BLaER1 treated with 17β-estradiol and CSF1 and Interleukin-3, amounts not matched to agents 10 nM and 100 nM (cell line): ENCODE measurements around the gene DNAJB13.
A peak's percentile ranks its signal among the peaks of the same experiment; 100 is the strongest.

Source experiments
- H3K27ac ChIP-seq, 11 experiments: shearing (Covaris generic); formaldehyde crosslinking; 2 replicates each; pipeline ENCODE4 v1.8.1; 2022
- H3K27me3 ChIP-seq, 11 experiments: shearing (Covaris generic); formaldehyde crosslinking; 2 replicates each; pipeline ENCODE4 v1.8.1; 2022
- H3K36me3 ChIP-seq, 11 experiments: shearing (Covaris generic); formaldehyde crosslinking; 2 replicates each; pipeline ENCODE4 v1.8.1; 2022
- H3K4me1 ChIP-seq, 10 experiments: shearing (Covaris generic); formaldehyde crosslinking; 2 replicates each; pipeline ENCODE4 v1.8.1; 2022
- H3K4me2 ChIP-seq, 11 experiments: shearing (Covaris generic); formaldehyde crosslinking; 2 replicates each; pipeline ENCODE4 v1.8.1; 2022
- H3K4me3 ChIP-seq, 10 experiments: shearing (Covaris generic); formaldehyde crosslinking; 2 replicates each; pipeline ENCODE4 v1.8.1; 2022
- H3K9ac ChIP-seq, 11 experiments: shearing (Covaris generic); formaldehyde crosslinking; 2 replicates each; pipeline ENCODE4 v1.8.1; 2022
- H3K9me3 ChIP-seq, 11 experiments: shearing (Covaris generic); formaldehyde crosslinking; replicated peaks in 1 of 11; 2 replicates each; pipeline ENCODE4 v1.8.1; 2022
- H4K20me1 ChIP-seq, 11 experiments: shearing (Covaris generic); formaldehyde crosslinking; 2 replicates each; pipeline ENCODE4 v1.8.1; 2022
- Cebpa-rat ChIP-seq, 11 experiments: shearing (Covaris generic); IDR thresholded peaks; 2 replicates each; pipeline ENCODE4 v1.8.1; 2022

Gene DNAJB13

DNA sequence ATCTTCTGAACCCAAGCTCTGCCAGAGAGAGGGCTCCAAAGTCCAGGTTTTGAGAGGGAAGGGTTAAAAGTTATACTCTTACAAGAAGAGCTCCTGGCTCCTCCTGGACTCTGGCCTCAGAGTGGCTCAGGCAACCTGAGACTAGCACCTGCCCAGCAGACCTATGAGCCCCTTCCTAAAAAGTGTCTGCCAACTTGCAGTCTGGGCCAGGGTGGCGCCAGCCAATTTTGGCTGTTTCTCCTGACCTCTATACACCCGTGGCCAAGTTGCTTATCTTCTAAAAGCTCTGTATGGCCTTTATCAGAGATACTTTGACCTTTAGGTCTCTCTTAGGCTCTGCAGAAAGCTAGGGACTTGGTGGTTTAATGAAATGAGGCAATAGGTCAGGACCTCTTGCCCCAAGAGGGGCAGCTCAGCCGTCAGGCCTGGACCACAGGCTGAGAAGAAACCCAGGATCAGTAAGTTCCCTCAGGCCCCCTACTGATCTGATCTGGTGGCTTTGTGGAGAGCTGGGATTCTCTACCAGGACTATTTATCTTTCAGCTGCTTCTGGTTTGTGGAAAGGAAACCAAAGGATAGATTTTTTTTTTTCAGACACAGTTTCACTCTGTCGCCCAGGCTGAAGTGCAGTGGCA is 68.4 kb downstream of the DNAJB13 start:
- peaks cover 39 to 100% (median 70%) of the 10 kb centered on the region in 10 experiments for H3K4me1 ChIP-seq
- H3K36me3 ChIP-seq: peaks cover 4 to 75% (median 48%) of the 10 kb centered on the region in 11 experiments; a peak in 19 of 22 replicates
- no peaks in the 10 kb centered on the region for H3K27me3 ChIP-seq
- H3K27ac ChIP-seq: peak overlapping the region in 7 of 11 experiments; percentile 25 to 97 (median 73); a peak in 14 of 22 replicates
- no peaks in the 10 kb centered on the region for H3K9me3 ChIP-seq
- H3K4me2 ChIP-seq: peak overlapping the region in 8 of 11 experiments; percentile 47 to 96 (median 70); a peak in 16 of 22 replicates
- peak overlapping the region in 4 of 11 experiments; percentile 49 to 88 (median 77); a peak in 7 of 22 replicates for H3K9ac ChIP-seq
- TF ChIP-seq Cebpa-rat (IDR thresholded peaks at IDR 0.05): no peak
- peak overlapping the region in 3 of 10 experiments; percentile 9 to 26 (median 25); a peak in 3 of 20 replicates for H3K4me3 ChIP-seq
- H4K20me1 ChIP-seq: no peaks in the 10 kb centered on the region

DNA sequence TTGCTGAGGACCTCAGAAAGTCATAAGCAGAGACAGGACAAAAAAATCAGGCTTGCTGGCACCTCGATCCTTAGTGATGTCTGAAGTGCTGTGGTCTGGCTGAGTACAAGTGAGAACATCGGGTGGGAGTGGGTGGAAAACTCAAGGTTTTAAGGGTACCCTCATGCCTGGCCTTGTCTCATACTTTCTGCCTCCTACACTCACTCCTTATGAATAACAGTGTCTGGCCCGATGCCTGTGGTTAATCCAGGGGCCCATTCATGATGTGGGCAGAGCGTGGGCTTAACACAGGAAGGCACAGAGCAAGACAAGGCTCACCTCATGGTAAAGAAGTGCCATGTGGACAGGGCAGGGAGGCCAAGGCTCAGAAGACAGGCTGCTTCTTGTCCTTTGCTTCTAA is 69.0 kb downstream of the DNAJB13 start:
- H3K4me2 ChIP-seq: peak overlapping the region; percentile 32 to 96 (median 65)

More for the DNA sequence above, 69.0 kb downstream of the DNAJB13 start:
- no peak for TF ChIP-seq Cebpa-rat (IDR thresholded peaks at IDR 0.05)
- H3K27me3 ChIP-seq: no peaks in the 10 kb centered on the region
- peaks cover 39 to 100% (median 70%) of the 10 kb centered on the region in 10 experiments for H3K4me1 ChIP-seq
- H4K20me1 ChIP-seq: no peaks in the 10 kb centered on the region
- no peaks in the 10 kb centered on the region for H3K9me3 ChIP-seq
- H3K4me3 ChIP-seq: peak overlapping the region in 2 of 10 experiments; percentile 25 to 26; a peak in 2 of 20 replicates
- peak overlapping the region in 8 of 11 experiments; percentile 21 to 97 (median 66); a peak in 16 of 22 replicates for H3K27ac ChIP-seq
- peaks cover 4 to 74% (median 48%) of the 10 kb centered on the region in 11 experiments; a peak in 19 of 22 replicates for H3K36me3 ChIP-seq
- peak overlapping the region in 4 of 11 experiments; percentile 49 to 88 (median 77); a peak in 7 of 22 replicates for H3K9ac ChIP-seq
